Measurements from ENCODE around the gene GTF2F2.

GRCh38 chr13:45209229-45209628, 88.9 kb downstream of the GTF2F2 start:
- TF ChIP-seq CTCF (optimal IDR thresholded peaks at IDR 0.05 in 1 of 3, IDR thresholded peaks at IDR 0.05 in 1 of 3, conservative IDR thresholded peaks at IDR 0.05 in 1 of 3; ENCODE audit: extremely low read depth in 1 of 3, insufficient read depth in 2 of 3, low read length in 3 of 3) (no peak), EZH2 (IDR thresholded peaks at IDR 0.05; ENCODE audit: low read length) (no peak)
